Measurements from ENCODE around the gene CRIP1.

DNA sequence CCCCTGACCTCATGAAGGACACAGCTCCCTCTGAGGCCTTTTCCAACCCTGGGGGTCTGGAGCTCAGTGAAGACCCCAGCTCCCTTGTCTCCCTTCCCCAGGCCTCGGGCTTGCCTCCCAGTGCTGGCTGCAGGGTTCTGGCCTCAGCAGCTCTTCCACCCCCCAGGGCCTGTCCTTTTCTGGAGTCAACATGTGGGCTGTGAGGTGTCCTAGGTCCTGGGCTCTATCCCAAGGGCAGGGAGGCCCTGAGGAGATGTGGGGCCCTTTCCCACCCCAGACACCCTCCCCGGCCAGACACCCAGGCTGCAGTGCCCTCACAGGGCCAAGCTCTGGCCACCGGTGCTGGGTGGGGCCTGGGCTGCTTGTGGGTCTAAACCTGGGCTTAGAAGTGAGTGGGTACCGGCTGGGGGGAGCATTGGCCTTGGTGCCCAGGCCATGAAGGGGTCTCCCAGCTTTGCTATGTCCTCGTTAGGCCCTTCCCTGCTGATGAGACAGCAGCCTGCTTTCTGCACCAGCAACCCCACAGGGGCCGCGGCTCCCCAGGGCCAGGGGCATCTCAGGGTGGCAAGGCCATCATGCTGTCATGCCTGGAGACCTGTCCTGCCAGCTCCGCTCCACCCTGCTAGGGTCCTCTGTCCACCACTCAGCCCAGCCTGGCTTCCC lies 14.7 kb upstream of the CRIP1 start:
- TF ChIP-seq CTCF (IDR thresholded peaks at IDR 0.05) = no peak
- TF ChIP-seq POLR2A (IDR thresholded peaks at IDR 0.05) = no peak

Measured in breast epithelium (tissue), 3 donors.